GM04504 (cell line): ENCODE measurements around the gene COL6A2.
A peak's percentile ranks its signal among the peaks of the same experiment; 100 is the strongest.
"Not testable (repeated sequence)": the region's sequence is repeated elsewhere in the genome, so short reads cannot be mapped to it uniquely, and the experiment has no call there.

ENCODE experiments used
- DNase-seq: peaks from one replicate; pipeline ENCODE4 v3.0.0-alpha.2; 2012; ENCODE audit warnings: low read depth

COL6A2 gene

GRCh38 chr21:46097336-46098293 is at the start of gene COL6A2:
COL6A2 (plus strand) TSS chr21:46098112.
- peak; percentile 57 for DNase-seq

- DNase-seq, result peak; percentile 100
These were observed 48.7 kb upstream of the COL6A2 start for GRCh38 chr21:46048926-46049889.

GRCh38 chr21:46049890-46050667 is 47.8 kb upstream of the COL6A2 start:
- no peak for DNase-seq

GRCh38 chr21:46050668-46051378 is 47.1 kb upstream of the COL6A2 start:
- no peak for DNase-seq

GRCh38 chr21:46051379-46051770 is 46.5 kb upstream of the COL6A2 start:
- DNase-seq, result no peak

GRCh38 chr21:46051821-46052675 is 45.9 kb upstream of the COL6A2 start:
- no peak for DNase-seq

- DNase-seq, result peak; percentile 81
These were observed 44.9 kb upstream of the COL6A2 start for GRCh38 chr21:46052703-46053651.

- no peak for DNase-seq
These were observed 43.9 kb upstream of the COL6A2 start for GRCh38 chr21:46054031-46054430.

GRCh38 chr21:46054451-46054881 is 43.4 kb upstream of the COL6A2 start:
- DNase-seq, result no peak

- DNase-seq, result no peak
These were observed 42.0 kb upstream of the COL6A2 start for GRCh38 chr21:46055863-46056281.

- peak; percentile 86 for DNase-seq
These were observed 41.4 kb upstream of the COL6A2 start for GRCh38 chr21:46056450-46056903.

- no peak for DNase-seq
These were observed 40.7 kb upstream of the COL6A2 start for GRCh38 chr21:46057111-46057709.

- no peak for DNase-seq
These were observed 40.1 kb upstream of the COL6A2 start for GRCh38 chr21:46057710-46058241.

GRCh38 chr21:46058431-46059145 is 39.3 kb upstream of the COL6A2 start:
- DNase-seq, result no peak

- no peak for DNase-seq
These were observed 38.7 kb upstream of the COL6A2 start for GRCh38 chr21:46059195-46059594.

- DNase-seq, result not testable (repeated sequence)
These were observed 38.0 kb upstream of the COL6A2 start for GRCh38 chr21:46059711-46060455.
